Ovary (tissue), 9 donors: ENCODE data around the gene AASDHPPT. TPM values are rescaled to one million over a fixed set of nuclear protein-coding genes. Genes with fewer than 3 reads are reported as not detected.

Experiments
- DNase-seq, 5 donors: peaks; one replicate each; pipeline ENCODE4 v3.0.0-alpha.2; 2019 to 2020
- H3K27ac ChIP-seq, 2 donors: fragments of 200-600 bp; one replicate each; pipeline versions ENCODE4 v1.5.1 to v1.8.0; 2019 to 2022
- H3K27me3 ChIP-seq: fragments of 200-600 bp; one replicate; pipeline ENCODE4 v1.8.0; 2022
- H3K36me3 ChIP-seq: fragments of 200-600 bp; sonication (generic); one replicate; pipeline ENCODE4 v1.5.1; 2019
- H3K4me1 ChIP-seq: one replicate; pipeline ENCODE4 v1.8.1; 2013; ENCODE audit warnings: mild to moderate bottlenecking, moderate library complexity; ENCODE audit not compliant: insufficient read depth
- H3K4me3 ChIP-seq: fragments of 200-600 bp; sonication (generic); one replicate; pipeline ENCODE4 v1.5.1; 2017
- H3K9me3 ChIP-seq, 2 donors: fragments of 200-600 bp in 1 of 2; sonication (generic) in 1 of 2; one replicate each; pipeline versions ENCODE4 v1.5.1 to v1.8.1; 2013 to 2019; ENCODE audit warnings: mild to moderate bottlenecking in 1 of 2, moderate library complexity in 1 of 2
- EP300 ChIP-seq: sonication (generic); formaldehyde crosslinking; IDR thresholded peaks from one replicate; pipeline ENCODE4 v1.6.1; 2017; ENCODE audit warnings: antibody characterized with exemption
- POLR2A ChIP-seq: fragments of 450-650 bp; IDR thresholded peaks from one replicate; pipeline ENCODE4 v1.6.1; 2017; ENCODE audit warnings: antibody characterized with exemption, mild to moderate bottlenecking, moderate library complexity
- WGBS, 3 donors: extraction: QIAGEN DNeasy Blood & Tissue Kit in 1 of 3; methylation state at CpG; one replicate each; pipeline versions ENCODE4 v1.1.5 to v1.1.7; 2013 to 2017; 5-methylcytosine and 5-hydroxymethylcytosine counted together
- intact Hi-C, 4 donors: fragments of 100-400 bp; cut with DNase I; formaldehyde crosslinking; loops; one replicate each; pipeline versions ENCODE4 v1.11.0 to v1.15.1; 2022 to 2023
- polyA plus RNA-seq, 2 donors: library from polyadenylated mRNA; stranded (reverse); fragments of 200-250 nt in 1 of 2; fragments of 350-450 nt in 1 of 2; fragmentation: Illumina TruSeq in 1 of 2; extraction: RNeasy Lipid Tissue Mini Kit (QIAGEN cat#74804) in 1 of 2; gene quantifications; one replicate each; pipeline ENCODE4 v1.2.3, GENCODE V29; 2013 to 2014
- total RNA-seq, 7 donors: library from RNA; depleted of rRNA in 2 of 7; stranded (reverse); fragments of >200 nt in 2 of 7; fragmentation: NEBNext Ultra II Directional in 3 of 7; extraction: Animal tissue kit (Norgen Biotek cat#: 25700) in 3 of 7; gene quantifications; one replicate each; pipeline versions ENCODE4 v1.1.0 to v1.2.4, GENCODE V29; 2016 to 2023
- TF ChIP-seq, protein P1 (sequence below), 3 donors: fragments of 450-650 bp in 2 of 3; fragments of 200-600 bp in 1 of 3; IDR thresholded peaks; one replicate each; pipeline versions ENCODE4 v1.5.1 to v1.8.0; 2016 to 2022; ENCODE audit warnings: antibody characterized with exemption in 3 of 3, mild to moderate bottlenecking in 1 of 3
- donor health status: DM: no; HTN: no; CAD: no; lungs with moderate emphysema.
- donor health status: DM: no; HTN: no; CAD: no.
- donor health status: Bipolar disorder and iron deficiency.
- donor health status: DM: yes; HTN: yes; CAD: no.
- donor health status: DM: no; HTN: no; CAD: no.
- donor health status: DM: yes; HTN: yes; CAD: no.

AASDHPPT gene
- total and polyA plus RNA-seq, 9 donors = 17.3 to 43.1 (median 25.7) TPM

DNA sequence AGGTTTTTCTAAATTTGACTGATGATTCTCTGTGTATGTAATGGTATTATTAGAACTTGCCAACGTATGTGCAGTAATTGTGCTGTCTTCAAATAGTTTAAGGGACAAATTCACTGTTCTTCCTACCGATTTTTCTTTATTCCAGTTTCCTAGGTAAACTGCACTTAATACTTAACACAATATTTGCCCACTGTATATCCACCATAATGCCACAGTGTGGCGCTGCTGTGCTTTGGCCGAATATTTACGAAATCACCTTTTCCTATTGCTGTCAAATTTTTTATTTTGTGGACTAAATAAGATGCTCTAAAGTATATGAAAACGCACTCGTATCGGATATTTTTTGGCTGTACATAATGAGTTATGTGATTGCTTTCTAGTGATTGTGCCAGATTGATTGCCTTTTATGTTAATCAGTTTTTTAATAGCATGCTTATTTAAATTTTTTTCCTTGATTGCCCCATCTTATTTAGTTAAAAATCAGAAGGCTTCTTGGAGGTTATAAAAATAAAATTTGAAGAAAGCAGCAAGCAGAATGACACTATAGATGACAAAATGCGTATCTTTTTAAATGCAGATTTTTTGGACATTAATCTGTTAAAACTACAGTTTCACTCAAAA, 10.5 kb downstream of the AASDHPPT start:
- TF ChIP-seq, protein P1, sequence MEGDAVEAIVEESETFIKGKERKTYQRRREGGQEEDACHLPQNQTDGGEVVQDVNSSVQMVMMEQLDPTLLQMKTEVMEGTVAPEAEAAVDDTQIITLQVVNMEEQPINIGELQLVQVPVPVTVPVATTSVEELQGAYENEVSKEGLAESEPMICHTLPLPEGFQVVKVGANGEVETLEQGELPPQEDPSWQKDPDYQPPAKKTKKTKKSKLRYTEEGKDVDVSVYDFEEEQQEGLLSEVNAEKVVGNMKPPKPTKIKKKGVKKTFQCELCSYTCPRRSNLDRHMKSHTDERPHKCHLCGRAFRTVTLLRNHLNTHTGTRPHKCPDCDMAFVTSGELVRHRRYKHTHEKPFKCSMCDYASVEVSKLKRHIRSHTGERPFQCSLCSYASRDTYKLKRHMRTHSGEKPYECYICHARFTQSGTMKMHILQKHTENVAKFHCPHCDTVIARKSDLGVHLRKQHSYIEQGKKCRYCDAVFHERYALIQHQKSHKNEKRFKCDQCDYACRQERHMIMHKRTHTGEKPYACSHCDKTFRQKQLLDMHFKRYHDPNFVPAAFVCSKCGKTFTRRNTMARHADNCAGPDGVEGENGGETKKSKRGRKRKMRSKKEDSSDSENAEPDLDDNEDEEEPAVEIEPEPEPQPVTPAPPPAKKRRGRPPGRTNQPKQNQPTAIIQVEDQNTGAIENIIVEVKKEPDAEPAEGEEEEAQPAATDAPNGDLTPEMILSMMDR (IDR thresholded peaks at IDR 0.05) = peak; percentile 35 to 77 (median 62)
- no peak for TF ChIP-seq EP300
- H3K36me3 ChIP-seq = no peaks in the 10 kb centered on the region
- no peak overlapping the region for H3K4me3 ChIP-seq
- H3K9me3 ChIP-seq = no peaks in the 10 kb centered on the region
- DNase-seq = peak; percentile 13 to 61 (median 44)
- intact Hi-C loops = no loop called here
- H3K4me1 ChIP-seq = no peaks in the 10 kb centered on the region
- 25 to 32% (median 27%) methylated on average over 9 of the region's 9 CpGs for WGBS, 3 donors
- no peaks in the 10 kb centered on the region for H3K27me3 ChIP-seq
- no peak overlapping the region for H3K27ac ChIP-seq

DNA sequence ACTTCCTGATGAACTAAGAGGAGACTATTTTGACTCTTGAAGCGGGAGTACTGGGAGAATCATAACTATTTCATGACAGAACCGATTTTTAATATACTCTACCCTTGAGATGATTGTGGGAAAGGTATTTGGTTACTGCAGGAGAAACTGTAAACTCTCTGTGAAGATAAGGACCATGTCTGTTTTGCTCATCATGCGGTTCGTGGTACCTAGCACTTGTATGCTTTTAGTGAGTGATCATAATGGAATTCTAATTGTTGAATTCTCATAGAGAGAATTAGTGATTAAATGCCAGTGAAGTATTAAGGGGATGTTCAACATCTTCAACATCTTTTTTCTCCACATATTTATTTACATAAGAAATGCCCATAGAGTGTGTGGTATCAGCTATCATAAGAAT, 11.4 kb downstream of the AASDHPPT start:
- H3K9me3 ChIP-seq = no peaks in the 10 kb centered on the region
- H3K4me1 ChIP-seq = no peaks in the 10 kb centered on the region
- H3K36me3 ChIP-seq = no peaks in the 10 kb centered on the region
- no peak overlapping the region for H3K4me3 ChIP-seq
- WGBS, 3 donors = 66 to 80% (median 72%) methylated on average over 4 of the region's 4 CpGs
- TF ChIP-seq POLR2A (no peak), EP300 (no peak)
- TF ChIP-seq, protein P1 (IDR thresholded peaks at IDR 0.05) = no peak
- no peaks in the 10 kb centered on the region for H3K27me3 ChIP-seq
- no peak overlapping the region for H3K27ac ChIP-seq
- intact Hi-C loops = no loop called here
- no peak for DNase-seq

DNA sequence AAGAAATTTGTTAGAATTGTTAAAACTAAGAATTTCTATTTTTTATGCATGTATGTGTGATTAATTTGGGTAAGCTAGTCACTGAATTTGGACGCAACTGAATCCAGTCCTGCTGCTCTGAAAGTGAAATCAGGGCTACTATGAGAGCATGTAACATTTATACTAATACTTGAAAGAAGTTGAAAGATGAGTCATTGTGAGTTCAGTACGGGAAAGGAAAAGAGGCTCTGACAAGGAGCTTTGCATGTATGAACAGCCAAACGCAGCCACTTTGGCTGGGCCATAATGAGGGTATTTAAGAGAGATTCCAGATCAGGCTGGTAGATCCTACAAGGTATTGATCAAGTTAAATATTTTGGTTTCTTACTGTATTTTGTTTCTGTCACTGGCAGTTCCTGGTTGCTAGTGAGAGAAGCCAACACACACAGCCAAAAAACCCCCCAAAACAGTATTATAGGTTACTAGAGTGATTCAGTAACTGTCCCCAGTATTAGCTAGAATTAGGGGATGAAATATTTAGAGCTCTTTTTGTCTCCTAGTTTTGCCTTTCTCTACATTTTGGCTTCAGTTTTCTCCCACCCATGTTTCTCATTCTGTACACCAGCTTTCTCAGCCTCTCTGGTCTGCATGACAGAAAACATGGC, 14.1 kb downstream of the AASDHPPT start:
- intact Hi-C loops = no loop called here
- no peak for DNase-seq
- TF ChIP-seq, protein P1 (IDR thresholded peaks at IDR 0.05) = no peak
- no peak for TF ChIP-seq EP300
- TF ChIP-seq POLR2A = no peak
- H3K4me3 ChIP-seq = no peak overlapping the region
- no peaks in the 10 kb centered on the region for H3K9me3 ChIP-seq
- no peaks in the 10 kb centered on the region for H3K36me3 ChIP-seq
- H3K27ac ChIP-seq = no peak overlapping the region
- H3K27me3 ChIP-seq = no peaks in the 10 kb centered on the region
- H3K4me1 ChIP-seq = no peaks in the 10 kb centered on the region
- 69 to 84% (median 81%) methylated on average over 3 of the region's 3 CpGs for WGBS, 3 donors

DNA sequence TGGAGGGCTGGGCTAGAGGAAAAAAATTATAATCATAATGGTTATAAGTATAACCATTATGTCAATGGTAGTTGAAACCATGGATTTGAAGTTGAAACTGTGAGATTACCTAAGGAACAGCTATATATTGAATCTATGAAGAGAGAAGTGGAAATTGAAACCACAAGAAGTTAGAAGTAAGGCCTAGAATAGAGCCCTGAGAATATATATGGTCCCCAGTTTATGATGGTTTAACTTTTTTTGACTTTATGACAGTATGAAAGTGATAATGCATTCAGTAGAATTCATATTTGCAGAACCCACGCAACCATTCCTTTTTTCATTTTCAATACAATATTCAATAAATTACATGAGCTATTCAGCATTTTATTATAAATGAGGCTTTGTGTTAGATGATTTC, 15.0 kb downstream of the AASDHPPT start:
- no peak for DNase-seq
- intact Hi-C loops = no loop called here
- H3K4me3 ChIP-seq = no peak overlapping the region
- no peak overlapping the region for H3K27ac ChIP-seq
- H3K4me1 ChIP-seq = no peaks in the 10 kb centered on the region
- no peaks in the 10 kb centered on the region for H3K27me3 ChIP-seq
- TF ChIP-seq, protein P1 (IDR thresholded peaks at IDR 0.05) = no peak
- TF ChIP-seq EP300 (no peak), POLR2A (no peak)
- H3K36me3 ChIP-seq = no peaks in the 10 kb centered on the region
- WGBS, 3 donors = 94 to 99% (median 95%) methylated on average over 1 of the region's 1 CpG
- no peaks in the 10 kb centered on the region for H3K9me3 ChIP-seq
